ENCODE data around the gene H19. TPM values are rescaled to one million over a fixed set of nuclear protein-coding genes. Genes with fewer than 3 reads are reported as not detected.
A peak's percentile ranks its signal among the peaks of the same experiment; 100 is the strongest.

The H19 gene
- total and polyA plus RNA-seq, 9 donors: 113 to 2,888 (median 601) TPM

GRCh38 chr11:1992111-1992510 is 5.5 kb downstream of the H19 start:
- no peaks in the 10 kb centered on the region for H3K9me3 ChIP-seq
- H3K27me3 ChIP-seq: no peaks in the 10 kb centered on the region
- TF ChIP-seq POLR2A (IDR thresholded peaks at IDR 0.05): no peak
- no peak for TF ChIP-seq EP300 (IDR thresholded peaks at IDR 0.05)
- TF ChIP-seq, protein P1, sequence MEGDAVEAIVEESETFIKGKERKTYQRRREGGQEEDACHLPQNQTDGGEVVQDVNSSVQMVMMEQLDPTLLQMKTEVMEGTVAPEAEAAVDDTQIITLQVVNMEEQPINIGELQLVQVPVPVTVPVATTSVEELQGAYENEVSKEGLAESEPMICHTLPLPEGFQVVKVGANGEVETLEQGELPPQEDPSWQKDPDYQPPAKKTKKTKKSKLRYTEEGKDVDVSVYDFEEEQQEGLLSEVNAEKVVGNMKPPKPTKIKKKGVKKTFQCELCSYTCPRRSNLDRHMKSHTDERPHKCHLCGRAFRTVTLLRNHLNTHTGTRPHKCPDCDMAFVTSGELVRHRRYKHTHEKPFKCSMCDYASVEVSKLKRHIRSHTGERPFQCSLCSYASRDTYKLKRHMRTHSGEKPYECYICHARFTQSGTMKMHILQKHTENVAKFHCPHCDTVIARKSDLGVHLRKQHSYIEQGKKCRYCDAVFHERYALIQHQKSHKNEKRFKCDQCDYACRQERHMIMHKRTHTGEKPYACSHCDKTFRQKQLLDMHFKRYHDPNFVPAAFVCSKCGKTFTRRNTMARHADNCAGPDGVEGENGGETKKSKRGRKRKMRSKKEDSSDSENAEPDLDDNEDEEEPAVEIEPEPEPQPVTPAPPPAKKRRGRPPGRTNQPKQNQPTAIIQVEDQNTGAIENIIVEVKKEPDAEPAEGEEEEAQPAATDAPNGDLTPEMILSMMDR (IDR thresholded peaks at IDR 0.05): no peak
- H3K4me3 ChIP-seq: no peak overlapping the region
- no peaks in the 10 kb centered on the region for H3K4me1 ChIP-seq (ENCODE audit: insufficient read depth)
- intact Hi-C loops (cut with DNase I): no loop called here
- H3K36me3 ChIP-seq: no peaks in the 10 kb centered on the region
- WGBS, 3 donors: 96% methylated on average over 12 of the region's 26 CpGs; no CpG with 5 or more reads in 2 of the 3 donors
- peak in 4 of 5 donors; percentile 14 to 33 (median 27) for DNase-seq
- H3K27ac ChIP-seq: no peak overlapping the region

GRCh38 chr11:1990872-1991578 is 6.6 kb downstream of the H19 start:
- DNase-seq: no peak
- Histone ChIP-seq H3K4me3 (no peak overlapping the region), H3K4me1 (ENCODE audit: insufficient read depth) (no peaks in the 10 kb centered on the region), H3K27me3 (no peaks in the 10 kb centered on the region), H3K9me3 (no peaks in the 10 kb centered on the region), H3K36me3 (no peaks in the 10 kb centered on the region), H3K27ac (no peak overlapping the region)
- TF ChIP-seq, protein P1 (IDR thresholded peaks at IDR 0.05): no peak
- no peak for TF ChIP-seq POLR2A (IDR thresholded peaks at IDR 0.05)
- intact Hi-C loops (cut with DNase I): no loop called here
- WGBS, 3 donors: no CpG with 5 or more reads among the region's 29 CpGs

GRCh38 chr11:1989953-1990352 is 7.7 kb downstream of the H19 start:
- H3K4me1 ChIP-seq (ENCODE audit: insufficient read depth): no peaks in the 10 kb centered on the region
- WGBS, 3 donors: no CpG with 5 or more reads among the region's 15 CpGs
- intact Hi-C loops (cut with DNase I): no loop called here

DNA sequence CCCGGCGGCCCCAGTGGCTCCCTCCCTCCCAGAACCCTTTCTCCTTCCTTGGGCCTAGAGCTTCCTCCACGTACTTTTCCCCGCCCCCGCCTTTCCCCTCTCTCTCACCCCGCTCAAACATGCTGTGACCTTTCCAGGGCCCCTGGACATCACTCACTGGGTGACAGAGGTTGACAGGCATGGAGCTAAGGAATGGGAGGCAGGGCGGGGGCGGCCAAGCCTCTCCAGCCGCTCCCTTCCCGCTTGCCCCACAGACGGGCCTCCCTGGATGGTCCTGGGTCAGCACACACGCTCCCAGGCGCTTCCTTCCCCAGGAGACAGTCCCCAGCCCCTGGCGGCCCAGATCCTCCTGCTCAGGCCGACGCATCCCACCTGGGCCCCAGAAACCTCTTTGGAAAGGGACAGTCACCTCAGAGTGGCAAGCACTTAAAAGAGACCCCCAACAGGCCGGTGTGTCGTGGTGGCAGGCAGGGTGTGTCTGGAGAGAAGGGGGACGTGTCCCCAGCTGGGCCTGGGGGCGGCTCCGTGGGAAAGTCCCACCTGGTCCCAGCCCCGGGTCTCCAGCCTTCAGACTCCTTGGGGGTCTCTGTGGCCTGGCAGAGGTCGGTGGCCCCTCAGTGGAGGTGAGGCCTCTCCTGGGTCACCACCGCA is 8.8 kb downstream of the H19 start:
- intact Hi-C loops (cut with DNase I): no loop called here
- TF ChIP-seq EP300 (IDR thresholded peaks at IDR 0.05) (no peak), POLR2A (IDR thresholded peaks at IDR 0.05) (no peak)
- TF ChIP-seq, protein P1 (IDR thresholded peaks at IDR 0.05): no peak
- Histone ChIP-seq H3K27ac (peak overlapping the region in 1 of 2 donors; percentile 65), H3K4me1 (ENCODE audit: insufficient read depth) (no peaks in the 10 kb centered on the region), H3K9me3 (no peaks in the 10 kb centered on the region), H3K36me3 (no peaks in the 10 kb centered on the region), H3K4me3 (no peak overlapping the region), H3K27me3 (no peaks in the 10 kb centered on the region)
- 61 to 80% (median 76%) methylated on average over 9 to 18 of the region's 24 CpGs for WGBS, 3 donors
- DNase-seq: peak; percentile 14 to 60 (median 43)

More at GRCh38 chr11:1989953-1990352, 7.7 kb downstream of the H19 start:
- no peak overlapping the region for H3K27ac ChIP-seq
- H3K4me3 ChIP-seq: no peak overlapping the region
- no peak for TF ChIP-seq EP300 (IDR thresholded peaks at IDR 0.05)
- TF ChIP-seq, protein P1 (IDR thresholded peaks at IDR 0.05): no peak
- TF ChIP-seq POLR2A (IDR thresholded peaks at IDR 0.05): no peak
- no peaks in the 10 kb centered on the region for H3K36me3 ChIP-seq
- H3K27me3 ChIP-seq: no peaks in the 10 kb centered on the region
- no peak for DNase-seq
- H3K9me3 ChIP-seq: no peaks in the 10 kb centered on the region

All from ovary (tissue), 9 donors.